GM21423 (cell line): Measurements from ENCODE around the gene CLCN1.

Experiments used
- ATAC-seq: cut with Tn5 transposase; IDR thresholded peaks from one replicate; pipeline ENCODE4 v1.9.1; 2021; ENCODE audit warnings: mild to moderate bottlenecking, moderate library complexity; ENCODE audit not compliant: unreplicated experiment

The CLCN1 gene

GRCh38 chr7:143331179-143331801 lies 15.4 kb downstream of the CLCN1 start:
- ATAC-seq: no peak

GRCh38 chr7:143334244-143334643 lies 18.3 kb downstream of the CLCN1 start:
- no peak for ATAC-seq

- no peak for ATAC-seq
Measured at GRCh38 chr7:143337216-143337615, 21.3 kb downstream of the CLCN1 start.

GRCh38 chr7:143341842-143342241 lies 25.9 kb downstream of the CLCN1 start:
- no peak for ATAC-seq

- no peak for ATAC-seq
Measured at GRCh38 chr7:143343596-143343995, 27.7 kb downstream of the CLCN1 start.

GRCh38 chr7:143345428-143345900 lies 29.6 kb downstream of the CLCN1 start:
- peak; percentile 95 for ATAC-seq

- ATAC-seq: no peak
Measured at GRCh38 chr7:143346018-143346417, 30.1 kb downstream of the CLCN1 start.

- ATAC-seq: no peak
Measured at GRCh38 chr7:143347950-143348349, 32.0 kb downstream of the CLCN1 start.

- ATAC-seq: no peak
Measured at GRCh38 chr7:143351060-143351459, 35.1 kb downstream of the CLCN1 start.

GRCh38 chr7:143351574-143351973 lies 35.7 kb downstream of the CLCN1 start:
- no peak for ATAC-seq

GRCh38 chr7:143352531-143353002 lies 36.7 kb downstream of the CLCN1 start:
- no peak for ATAC-seq

GRCh38 chr7:143354376-143354775 lies 38.5 kb downstream of the CLCN1 start:
- ATAC-seq: no peak

GRCh38 chr7:143354965-143355364 lies 39.1 kb downstream of the CLCN1 start:
- ATAC-seq: no peak

GRCh38 chr7:143355450-143356385 lies 39.8 kb downstream of the CLCN1 start:
- ATAC-seq: no peak

- ATAC-seq: no peak
Measured at GRCh38 chr7:143356414-143357050, 40.6 kb downstream of the CLCN1 start.

- no peak for ATAC-seq
Measured at GRCh38 chr7:143358626-143359025, 42.7 kb downstream of the CLCN1 start.

GRCh38 chr7:143359771-143360353 lies 44.0 kb downstream of the CLCN1 start:
- no peak for ATAC-seq

GRCh38 chr7:143360788-143361551 lies 45.1 kb downstream of the CLCN1 start:
- no peak for ATAC-seq

GRCh38 chr7:143361552-143362130 lies 45.7 kb downstream of the CLCN1 start:
- no peak for ATAC-seq
